ENCODE measurements around the gene PQBP1.

DNA sequence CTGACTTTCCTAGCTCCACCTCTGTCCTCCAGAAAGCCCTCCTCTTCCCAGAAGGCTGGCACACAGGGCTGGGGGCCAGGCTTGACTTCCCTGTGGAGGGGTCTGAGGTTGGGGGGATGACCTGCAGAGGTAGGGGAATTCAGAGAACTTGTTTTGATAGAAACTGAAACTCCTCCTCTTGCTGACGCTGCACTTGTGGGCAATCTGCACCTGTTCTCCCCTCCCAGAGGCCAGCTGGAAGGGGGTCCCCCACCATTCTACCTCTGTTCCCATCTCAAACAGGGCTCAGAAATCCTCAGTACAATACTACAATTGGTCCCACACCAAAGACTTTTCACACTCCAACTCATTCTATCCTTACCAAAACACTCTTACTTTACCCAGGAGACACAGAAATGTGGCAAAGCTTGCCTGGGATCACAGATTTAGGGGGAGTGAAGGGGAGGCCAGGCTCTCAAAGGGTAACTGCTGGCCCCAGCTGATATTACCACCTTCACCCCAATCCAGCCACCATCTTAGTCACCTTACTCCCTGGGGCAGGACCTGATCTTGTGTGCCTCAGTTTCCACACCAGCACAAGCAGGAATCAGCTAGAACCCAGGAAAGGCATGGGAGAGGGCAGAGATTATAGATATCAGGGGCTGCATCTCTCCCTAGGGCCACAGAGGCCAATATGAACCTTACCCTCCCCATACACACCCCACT lies 41.1 kb downstream of the PQBP1 start:
- no peak for TF ChIP-seq POLR2A (IDR thresholded peaks at IDR 0.05)
- TF ChIP-seq, protein P1, sequence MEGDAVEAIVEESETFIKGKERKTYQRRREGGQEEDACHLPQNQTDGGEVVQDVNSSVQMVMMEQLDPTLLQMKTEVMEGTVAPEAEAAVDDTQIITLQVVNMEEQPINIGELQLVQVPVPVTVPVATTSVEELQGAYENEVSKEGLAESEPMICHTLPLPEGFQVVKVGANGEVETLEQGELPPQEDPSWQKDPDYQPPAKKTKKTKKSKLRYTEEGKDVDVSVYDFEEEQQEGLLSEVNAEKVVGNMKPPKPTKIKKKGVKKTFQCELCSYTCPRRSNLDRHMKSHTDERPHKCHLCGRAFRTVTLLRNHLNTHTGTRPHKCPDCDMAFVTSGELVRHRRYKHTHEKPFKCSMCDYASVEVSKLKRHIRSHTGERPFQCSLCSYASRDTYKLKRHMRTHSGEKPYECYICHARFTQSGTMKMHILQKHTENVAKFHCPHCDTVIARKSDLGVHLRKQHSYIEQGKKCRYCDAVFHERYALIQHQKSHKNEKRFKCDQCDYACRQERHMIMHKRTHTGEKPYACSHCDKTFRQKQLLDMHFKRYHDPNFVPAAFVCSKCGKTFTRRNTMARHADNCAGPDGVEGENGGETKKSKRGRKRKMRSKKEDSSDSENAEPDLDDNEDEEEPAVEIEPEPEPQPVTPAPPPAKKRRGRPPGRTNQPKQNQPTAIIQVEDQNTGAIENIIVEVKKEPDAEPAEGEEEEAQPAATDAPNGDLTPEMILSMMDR (IDR thresholded peaks at IDR 0.05), result no peak

Measured in uterus (tissue), 2 donors.